ENCODE measurements around the gene ADCY9.

The ADCY9 gene

GRCh38 chr16:4060009-4060408, 56.2 kb downstream of the ADCY9 start:
- Histone ChIP-seq H3K36me3 (ENCODE audit: control insufficient read depth in 1 of 2, insufficient read depth in 2 of 2, low read length in 2 of 2) (no peaks in the 10 kb centered on the region), H3K27ac (ENCODE audit: low read length) (no peak overlapping the region), H3K27me3 (ENCODE audit: low read depth, low read length) (no peaks in the 10 kb centered on the region), H3K4me1 (ENCODE audit: control insufficient read depth in 1 of 2, insufficient read depth in 2 of 2, low read length in 2 of 2) (no peaks in the 10 kb centered on the region), H3K9me3 (ENCODE audit: control insufficient read depth in 1 of 2, low read length in 2 of 2) (peaks cover 0 to 13% of the 10 kb centered on the region in 2 donors), H3K4me3 (ENCODE audit: low read depth in 1 of 2, low read length in 2 of 2) (no peak overlapping the region)

GRCh38 chr16:4058386-4058785, 57.9 kb downstream of the ADCY9 start:
- H3K4me3 ChIP-seq (ENCODE audit: low read depth in 1 of 2, low read length in 2 of 2): no peak overlapping the region
- no peak overlapping the region for H3K27ac ChIP-seq (ENCODE audit: low read length)
- H3K4me1 ChIP-seq (ENCODE audit: control insufficient read depth in 1 of 2, insufficient read depth in 2 of 2, low read length in 2 of 2): peaks cover 2 to 7% of the 10 kb centered on the region in 2 donors
- peaks cover 0 to 8% of the 10 kb centered on the region in 2 donors for H3K9me3 ChIP-seq (ENCODE audit: control insufficient read depth in 1 of 2, low read length in 2 of 2)
- no peaks in the 10 kb centered on the region for H3K27me3 ChIP-seq (ENCODE audit: low read depth, low read length)
- no peaks in the 10 kb centered on the region for H3K36me3 ChIP-seq (ENCODE audit: control insufficient read depth in 1 of 2, insufficient read depth in 2 of 2, low read length in 2 of 2)

GRCh38 chr16:4057439-4057877, 58.8 kb downstream of the ADCY9 start:
- Histone ChIP-seq H3K4me1 (ENCODE audit: control insufficient read depth in 1 of 2, insufficient read depth in 2 of 2, low read length in 2 of 2) (peaks cover 11 to 16% of the 10 kb centered on the region in 2 donors), H3K27me3 (ENCODE audit: low read depth, low read length) (no peaks in the 10 kb centered on the region), H3K9me3 (ENCODE audit: control insufficient read depth in 1 of 2, low read length in 2 of 2) (peaks cover 0 to 6% of the 10 kb centered on the region in 2 donors), H3K36me3 (ENCODE audit: control insufficient read depth in 1 of 2, insufficient read depth in 2 of 2, low read length in 2 of 2) (no peaks in the 10 kb centered on the region), H3K27ac (ENCODE audit: low read length) (no peak overlapping the region), H3K4me3 (ENCODE audit: low read depth in 1 of 2, low read length in 2 of 2) (no peak overlapping the region)

GRCh38 chr16:4056161-4057105, 59.8 kb downstream of the ADCY9 start:
- Histone ChIP-seq H3K27me3 (ENCODE audit: low read depth, low read length) (no peaks in the 10 kb centered on the region), H3K36me3 (ENCODE audit: control insufficient read depth in 1 of 2, insufficient read depth in 2 of 2, low read length in 2 of 2) (no peaks in the 10 kb centered on the region), H3K27ac (ENCODE audit: low read length) (no peak overlapping the region), H3K9me3 (ENCODE audit: control insufficient read depth in 1 of 2, low read length in 2 of 2) (peaks cover 0 to 5% of the 10 kb centered on the region in 2 donors), H3K4me3 (ENCODE audit: low read depth in 1 of 2, low read length in 2 of 2) (no peak overlapping the region), H3K4me1 (ENCODE audit: control insufficient read depth in 1 of 2, insufficient read depth in 2 of 2, low read length in 2 of 2) (peaks cover 12 to 20% of the 10 kb centered on the region in 2 donors)

GRCh38 chr16:4055748-4056147, 60.5 kb downstream of the ADCY9 start:
- Histone ChIP-seq H3K27me3 (ENCODE audit: low read depth, low read length) (no peaks in the 10 kb centered on the region), H3K27ac (ENCODE audit: low read length) (no peak overlapping the region), H3K9me3 (ENCODE audit: control insufficient read depth in 1 of 2, low read length in 2 of 2) (no peaks in the 10 kb centered on the region), H3K36me3 (ENCODE audit: control insufficient read depth in 1 of 2, insufficient read depth in 2 of 2, low read length in 2 of 2) (no peaks in the 10 kb centered on the region), H3K4me1 (ENCODE audit: control insufficient read depth in 1 of 2, insufficient read depth in 2 of 2, low read length in 2 of 2) (peaks cover 12 to 20% of the 10 kb centered on the region in 2 donors), H3K4me3 (ENCODE audit: low read depth in 1 of 2, low read length in 2 of 2) (no peak overlapping the region)

- no peaks in the 10 kb centered on the region for H3K27me3 ChIP-seq (ENCODE audit: low read depth, low read length)
- H3K4me3 ChIP-seq (ENCODE audit: low read depth in 1 of 2, low read length in 2 of 2): peak overlapping the region in 1 of 2 donors; percentile 32
- H3K27ac ChIP-seq (ENCODE audit: low read length): peak overlapping the region; percentile 61
- H3K9me3 ChIP-seq (ENCODE audit: control insufficient read depth in 1 of 2, low read length in 2 of 2): no peaks in the 10 kb centered on the region
- no peaks in the 10 kb centered on the region for H3K36me3 ChIP-seq (ENCODE audit: control insufficient read depth in 1 of 2, insufficient read depth in 2 of 2, low read length in 2 of 2)
- H3K4me1 ChIP-seq (ENCODE audit: control insufficient read depth in 1 of 2, insufficient read depth in 2 of 2, low read length in 2 of 2): peaks cover 12 to 20% of the 10 kb centered on the region in 2 donors
Observed at GRCh38 chr16:4053301-4053845, 62.9 kb downstream of the ADCY9 start.

- H3K27me3 ChIP-seq (ENCODE audit: low read depth, low read length): no peaks in the 10 kb centered on the region
- H3K4me1 ChIP-seq (ENCODE audit: control insufficient read depth in 1 of 2, insufficient read depth in 2 of 2, low read length in 2 of 2): peaks cover 12 to 22% of the 10 kb centered on the region in 2 donors
- H3K36me3 ChIP-seq (ENCODE audit: control insufficient read depth in 1 of 2, insufficient read depth in 2 of 2, low read length in 2 of 2): no peaks in the 10 kb centered on the region
- H3K9me3 ChIP-seq (ENCODE audit: control insufficient read depth in 1 of 2, low read length in 2 of 2): no peaks in the 10 kb centered on the region
- peak overlapping the region; percentile 61 for H3K27ac ChIP-seq (ENCODE audit: low read length)
- H3K4me3 ChIP-seq (ENCODE audit: low read depth in 1 of 2, low read length in 2 of 2): peak overlapping the region in 1 of 2 donors; percentile 32
Observed at GRCh38 chr16:4052801-4053293, 63.4 kb downstream of the ADCY9 start.

- no peak overlapping the region for H3K4me3 ChIP-seq (ENCODE audit: low read depth in 1 of 2, low read length in 2 of 2)
- no peaks in the 10 kb centered on the region for H3K36me3 ChIP-seq (ENCODE audit: control insufficient read depth in 1 of 2, insufficient read depth in 2 of 2, low read length in 2 of 2)
- H3K9me3 ChIP-seq (ENCODE audit: control insufficient read depth in 1 of 2, low read length in 2 of 2): no peaks in the 10 kb centered on the region
- H3K27me3 ChIP-seq (ENCODE audit: low read depth, low read length): no peaks in the 10 kb centered on the region
- H3K27ac ChIP-seq (ENCODE audit: low read length): no peak overlapping the region
- H3K4me1 ChIP-seq (ENCODE audit: control insufficient read depth in 1 of 2, insufficient read depth in 2 of 2, low read length in 2 of 2): peaks cover 12 to 26% of the 10 kb centered on the region in 2 donors
Observed at GRCh38 chr16:4052096-4052495, 64.1 kb downstream of the ADCY9 start.

- Histone ChIP-seq H3K27ac (ENCODE audit: low read length) (no peak overlapping the region), H3K4me3 (ENCODE audit: low read depth in 1 of 2, low read length in 2 of 2) (no peak overlapping the region), H3K36me3 (ENCODE audit: control insufficient read depth in 1 of 2, insufficient read depth in 2 of 2, low read length in 2 of 2) (no peaks in the 10 kb centered on the region), H3K4me1 (ENCODE audit: control insufficient read depth in 1 of 2, insufficient read depth in 2 of 2, low read length in 2 of 2) (peaks cover 12 to 26% of the 10 kb centered on the region in 2 donors), H3K27me3 (ENCODE audit: low read depth, low read length) (no peaks in the 10 kb centered on the region), H3K9me3 (ENCODE audit: control insufficient read depth in 1 of 2, low read length in 2 of 2) (no peaks in the 10 kb centered on the region)
Observed at GRCh38 chr16:4051591-4051990, 64.7 kb downstream of the ADCY9 start.

- Histone ChIP-seq H3K4me1 (ENCODE audit: control insufficient read depth in 1 of 2, insufficient read depth in 2 of 2, low read length in 2 of 2) (peaks cover 12 to 32% of the 10 kb centered on the region in 2 donors), H3K36me3 (ENCODE audit: control insufficient read depth in 1 of 2, insufficient read depth in 2 of 2, low read length in 2 of 2) (no peaks in the 10 kb centered on the region), H3K9me3 (ENCODE audit: control insufficient read depth in 1 of 2, low read length in 2 of 2) (no peaks in the 10 kb centered on the region), H3K27me3 (ENCODE audit: low read depth, low read length) (no peaks in the 10 kb centered on the region), H3K27ac (ENCODE audit: low read length) (no peak overlapping the region), H3K4me3 (ENCODE audit: low read depth in 1 of 2, low read length in 2 of 2) (no peak overlapping the region)
Observed at GRCh38 chr16:4049031-4049430, 67.2 kb downstream of the ADCY9 start.

- H3K4me3 ChIP-seq (ENCODE audit: low read depth in 1 of 2, low read length in 2 of 2): no peak overlapping the region
- H3K4me1 ChIP-seq (ENCODE audit: control insufficient read depth in 1 of 2, insufficient read depth in 2 of 2, low read length in 2 of 2): peaks cover 11 to 28% of the 10 kb centered on the region in 2 donors
- H3K27ac ChIP-seq (ENCODE audit: low read length): no peak overlapping the region
- H3K9me3 ChIP-seq (ENCODE audit: control insufficient read depth in 1 of 2, low read length in 2 of 2): no peaks in the 10 kb centered on the region
- H3K27me3 ChIP-seq (ENCODE audit: low read depth, low read length): no peaks in the 10 kb centered on the region
- H3K36me3 ChIP-seq (ENCODE audit: control insufficient read depth in 1 of 2, insufficient read depth in 2 of 2, low read length in 2 of 2): no peaks in the 10 kb centered on the region
Observed at GRCh38 chr16:4048481-4048880, 67.8 kb downstream of the ADCY9 start.

Data from muscle layer of duodenum (tissue), 2 donors.